ENCODE measurements around the gene ZCCHC10. TPM values are rescaled to one million over a fixed set of nuclear protein-coding genes. Genes with fewer than 3 reads are reported as not detected.

The ZCCHC10 gene
- total RNA-seq (10 to 100 TPM; 20.7 to 22.1 TPM), polyA plus RNA-seq (ENCODE audit: insufficient read length in 6 of 6) (10 to 100 TPM; 28.3 to 34.6 (median 30.5) TPM)
- long read RNA-seq, donor 1, transcript ZCCHC10-207 (5 exons, 1,070 nt) = minor isoform, 7 of 23 reads
- long read RNA-seq, donor 1, transcript ZCCHC10-201 (4 exons, 2,178 nt) = major isoform, 13 of 23 reads
- long read RNA-seq, donor 1, partial matches to known transcripts = 0 of 23 reads
- long read RNA-seq, donor 1, other reads (novel, unspliced or antisense) = 0 of 23 reads
- long read RNA-seq, donor 2, partial matches to known transcripts = 0 of 8 reads
- long read RNA-seq, donor 2, other reads (novel, unspliced or antisense) = 0 of 8 reads
- long read RNA-seq, donor 3, transcript ZCCHC10-201 (4 exons, 2,178 nt) = major isoform, 9 of 20 reads
- long read RNA-seq, donor 3, transcript ZCCHC10-207 (5 exons, 1,070 nt) = minor isoform, 5 of 20 reads
- long read RNA-seq, donor 3, partial matches to known transcripts = 0 of 20 reads
- long read RNA-seq, donor 3, other reads (novel, unspliced or antisense) = 0 of 20 reads
- long read RNA-seq, donor 4, partial matches to known transcripts = 1 of 5 reads
- long read RNA-seq, donor 4, other reads (novel, unspliced or antisense) = 0 of 5 reads
- long read RNA-seq, donor 5, transcript ZCCHC10-201 (4 exons, 2,178 nt) = major isoform, 9 of 21 reads
- long read RNA-seq, donor 5, partial matches to known transcripts = 0 of 21 reads
- long read RNA-seq, donor 5, other reads (novel, unspliced or antisense) = 0 of 21 reads
- long read RNA-seq, donor 6, transcript ZCCHC10-201 (4 exons, 2,178 nt) = major isoform, 14 of 20 reads
- long read RNA-seq, donor 6, partial matches to known transcripts = 0 of 20 reads
- long read RNA-seq, donor 6, other reads (novel, unspliced or antisense) = 0 of 20 reads
- long read RNA-seq, donor 7, transcript ZCCHC10-201 (4 exons, 2,178 nt) = major isoform, 11 of 15 reads
- long read RNA-seq, donor 7, partial matches to known transcripts = 0 of 15 reads
- long read RNA-seq, donor 7, other reads (novel, unspliced or antisense) = 0 of 15 reads
- long read RNA-seq, donor 8, transcript ZCCHC10-201 (4 exons, 2,178 nt) = major isoform, 12 of 20 reads
- long read RNA-seq, donor 8, partial matches to known transcripts = 0 of 20 reads
- long read RNA-seq, donor 8, other reads (novel, unspliced or antisense) = 0 of 20 reads
- long read RNA-seq, donor 9 = 0 reads
- long read RNA-seq, donor 10, partial matches to known transcripts = 2 of 4 reads
- long read RNA-seq, donor 10, other reads (novel, unspliced or antisense) = 0 of 4 reads
- long read RNA-seq, donor 11, transcript ZCCHC10-201 (4 exons, 2,178 nt) = major isoform, 8 of 9 reads
- long read RNA-seq, donor 11, partial matches to known transcripts = 0 of 9 reads
- long read RNA-seq, donor 11, other reads (novel, unspliced or antisense) = 0 of 9 reads
- long read RNA-seq, donor 12, transcript ZCCHC10-201 (4 exons, 2,178 nt) = major isoform, 7 of 12 reads
- long read RNA-seq, donor 12, partial matches to known transcripts = 0 of 12 reads
- long read RNA-seq, donor 12, other reads (novel, unspliced or antisense) = 0 of 12 reads

- ATAC-seq = peak; percentile 99
- intact Hi-C loops (cut with DNase I) = no loop called here
- no peaks in the 10 kb centered on the region for H3K9me3 ChIP-seq
- peak; percentile 93 to 98 (median 96) for DNase-seq
- H3K36me3 ChIP-seq = peaks cover 0 to 15% of the 10 kb centered on the region in 2 donors
- no peak for TF ChIP-seq CTCF (IDR thresholded peaks at IDR 0.05)
- H3K4me3 ChIP-seq = peak within 1 kb of the TSS; percentile 73 to 93
- peaks cover 11 to 23% of the 10 kb centered on the region in 2 donors for H3K4me1 ChIP-seq
- H3K27ac ChIP-seq = peak within 1 kb of the TSS; percentile 95 to 96
- H3K27me3 ChIP-seq = no peaks in the 10 kb centered on the region
These were observed at the start of gene ZCCHC10 for GRCh38 chr5:133025804-133026663. Gene ZCCHC10, minus strand, starts transcription at chr5:133026549. Its CDS starts 12 bp downstream, at chr5:133026537.

GRCh38 chr5:133075572-133076536, 49.5 kb upstream of the ZCCHC10 start:
- H3K27ac ChIP-seq = no peak overlapping the region
- H3K27me3 ChIP-seq = no peaks in the 10 kb centered on the region
- no peak for TF ChIP-seq CTCF (IDR thresholded peaks at IDR 0.05)
- no peak overlapping the region for H3K4me3 ChIP-seq
- no peaks in the 10 kb centered on the region for H3K9me3 ChIP-seq
- DNase-seq (no peak), ATAC-seq (no peak)
- H3K4me1 ChIP-seq = no peaks in the 10 kb centered on the region
- H3K36me3 ChIP-seq = peaks cover 0 to 69% of the 10 kb centered on the region in 2 donors
- intact Hi-C loops (cut with DNase I) = no loop called here

- Histone ChIP-seq H3K4me1 (no peaks in the 10 kb centered on the region), H3K27me3 (no peaks in the 10 kb centered on the region), H3K4me3 (no peak overlapping the region), H3K27ac (no peak overlapping the region), H3K9me3 (no peaks in the 10 kb centered on the region), H3K36me3 (peaks cover 0 to 91% of the 10 kb centered on the region in 2 donors)
- DNase-seq (no peak), ATAC-seq (no peak)
- no peak for TF ChIP-seq CTCF (IDR thresholded peaks at IDR 0.05)
- intact Hi-C loops (cut with DNase I) = no loop called here
These were observed 45.7 kb upstream of the ZCCHC10 start for GRCh38 chr5:133072021-133072420.

All from left lung (tissue), 14 donors.